GM13976 (cell line): ENCODE measurements around the gene CELF4.

Source experiments
- DNase-seq: peaks from one replicate; pipeline ENCODE4 v3.0.0; 2012; ENCODE audit warnings: low spot score
- CTCF ChIP-seq: IDR thresholded peaks from 2 replicates; pipeline ENCODE4 v1.5.1; 2012; ENCODE audit warnings: borderline replicate concordance, mild to moderate bottlenecking; ENCODE audit not compliant: insufficient read depth; ENCODE audit errors: extremely low read depth, missing control alignments, control extremely low read depth
- in situ Hi-C: fragments of 300-500 bp; cut with MboI; formaldehyde crosslinking; loops from one replicate; pipeline ENCODE4 v1.12.0; 2022; ENCODE audit warnings: low sequenced_read_pairs, mixed read lengths, inconsistent platforms; ENCODE audit not compliant: unreplicated experiment

CELF4 gene

GRCh38 chr18:37231251-37231650 is 334.3 kb downstream of the CELF4 start:
- no peak for DNase-seq
- TF ChIP-seq CTCF: no peak
- in situ Hi-C loops: no loop called here

DNA sequence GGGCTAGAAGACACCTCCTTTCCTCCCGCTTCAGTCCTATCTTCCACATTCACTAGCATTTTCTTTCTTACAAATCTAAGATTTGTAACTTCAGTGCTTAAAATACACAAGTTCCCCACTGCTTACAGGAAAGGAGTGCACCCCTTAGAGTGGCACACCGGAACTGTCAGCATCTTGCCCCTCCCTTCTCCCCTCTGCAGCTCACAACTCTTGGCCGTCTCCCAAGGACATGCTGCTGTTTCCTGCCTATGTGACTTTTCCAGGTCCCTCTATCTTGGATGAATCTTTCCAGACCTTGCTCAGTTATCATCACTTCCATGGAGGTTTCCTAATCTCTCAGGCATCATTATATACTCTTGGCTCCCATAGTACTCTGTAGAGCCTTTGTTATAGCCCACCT is 334.8 kb downstream of the CELF4 start:
- no peak for DNase-seq
- TF ChIP-seq CTCF: no peak
- in situ Hi-C loops: no loop called here

GRCh38 chr18:37225279-37225678 is 340.3 kb downstream of the CELF4 start:
- DNase-seq: no peak
- in situ Hi-C loops: no loop called here
- no peak for TF ChIP-seq CTCF

DNA sequence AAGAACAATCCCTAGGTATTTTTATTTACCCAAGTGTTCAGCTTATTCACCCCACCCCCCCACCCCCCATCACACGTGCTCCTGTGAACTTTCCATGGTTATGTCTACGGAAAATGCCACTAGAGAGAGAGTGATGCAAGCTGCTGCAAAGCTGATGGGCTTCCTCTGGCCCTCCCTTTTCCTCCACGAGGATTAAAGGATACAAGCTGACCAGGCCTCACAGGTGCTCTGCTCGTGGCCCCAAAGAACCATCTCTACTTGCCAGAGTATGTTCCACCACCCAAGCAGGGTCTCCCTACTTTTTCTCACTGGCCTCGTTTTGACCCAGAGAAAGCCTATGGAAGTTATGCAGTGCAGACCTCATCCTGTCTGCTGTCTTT is 342.6 kb downstream of the CELF4 start:
- in situ Hi-C loops: no loop called here
- TF ChIP-seq CTCF: no peak
- DNase-seq: no peak

DNA sequence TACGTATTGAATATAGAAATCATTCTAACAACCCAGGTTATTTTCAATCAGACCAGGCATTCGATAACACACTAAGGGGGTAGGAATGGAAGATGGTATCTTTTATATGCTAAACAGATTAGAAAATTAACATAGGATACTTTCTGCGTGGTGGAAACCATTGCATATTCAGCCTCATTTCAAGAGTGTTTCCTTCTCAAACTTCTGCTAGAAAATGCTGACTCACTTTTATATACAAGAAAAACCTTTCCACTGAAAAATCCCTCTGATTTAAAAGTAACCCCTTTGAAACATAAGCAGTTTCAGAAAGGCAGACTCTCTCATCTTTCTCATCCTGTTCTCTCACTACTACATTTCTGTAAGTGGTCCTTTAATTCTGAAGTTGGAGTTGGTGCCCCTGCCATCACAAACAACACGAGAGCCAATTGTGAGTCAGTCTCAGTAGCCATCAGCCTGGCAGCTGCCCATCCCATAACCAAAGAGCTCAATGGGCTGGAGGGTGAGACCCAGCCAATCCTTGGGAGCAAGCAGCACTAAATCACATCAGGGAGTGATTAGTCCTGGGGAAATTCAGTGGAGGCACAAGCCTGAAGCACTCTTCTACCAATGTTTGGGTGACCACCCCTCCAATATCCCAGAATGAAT is 343.1 kb downstream of the CELF4 start:
- no peak for DNase-seq
- TF ChIP-seq CTCF: no peak
- in situ Hi-C loops: no loop called here

- in situ Hi-C loops: no loop called here
- no peak for TF ChIP-seq CTCF
- no peak for DNase-seq
Observed at GRCh38 chr18:37219257-37219656, 346.3 kb downstream of the CELF4 start.

DNA sequence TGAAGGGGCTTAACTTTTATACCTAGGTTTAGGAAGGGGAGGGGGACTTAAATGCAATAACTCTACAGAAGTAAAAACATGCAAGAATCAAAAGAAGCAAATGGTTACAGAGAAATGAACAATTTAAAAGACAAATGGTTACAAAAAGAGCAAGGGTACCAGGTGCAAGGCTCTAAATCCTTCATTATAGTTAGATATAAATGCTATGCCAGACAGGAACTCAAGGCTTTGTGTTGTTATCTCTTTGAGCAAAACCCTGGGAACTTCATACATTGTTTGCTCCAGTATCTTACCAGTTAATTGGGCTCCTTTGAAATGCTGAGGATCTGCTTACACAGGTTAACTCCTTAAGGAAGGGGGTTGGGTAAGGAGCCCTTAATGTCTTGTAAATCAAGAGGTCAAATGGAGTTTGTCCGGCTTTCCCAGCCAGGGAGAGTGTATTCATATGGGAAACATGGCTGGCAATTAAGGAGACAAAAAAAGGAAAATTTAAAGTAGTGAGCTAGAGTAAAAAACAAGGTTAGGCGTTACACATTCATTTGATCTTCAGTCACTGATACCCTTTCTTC is 347.5 kb downstream of the CELF4 start:
- no peak for DNase-seq
- in situ Hi-C loops: no loop called here

More for the DNA sequence above, 347.5 kb downstream of the CELF4 start:
- no peak for TF ChIP-seq CTCF
